T-helper 1 cell treated with Interleukin-12 subunit alpha and Interleukin-12 subunit beta and Interleukin-4 antibody, amounts not matched to agents 30 ng/mL and 1 ng/mL, for 36 hours (primary cell): ENCODE measurements around the gene SOSTDC1. TPM values are rescaled to one million over a fixed set of nuclear protein-coding genes. Genes with fewer than 3 reads are reported as not detected.
"Not testable (repeated sequence)": the region's sequence is repeated elsewhere in the genome, so short reads cannot be mapped to it uniquely, and the experiment has no call there.

Experiments
- intact Hi-C: fragments of 100-400 bp; cut with micrococcal nuclease; formaldehyde crosslinking; loops from one replicate; pipeline ENCODE4 v1.15.1; 2024
- total RNA-seq: library from RNA; stranded (reverse); gene quantifications from 2 replicates; pipeline ENCODE4 v1.2.3, GENCODE V29; 2022

SOSTDC1 gene
- total RNA-seq, 1 donor from 2014 or later, result not detected

DNA sequence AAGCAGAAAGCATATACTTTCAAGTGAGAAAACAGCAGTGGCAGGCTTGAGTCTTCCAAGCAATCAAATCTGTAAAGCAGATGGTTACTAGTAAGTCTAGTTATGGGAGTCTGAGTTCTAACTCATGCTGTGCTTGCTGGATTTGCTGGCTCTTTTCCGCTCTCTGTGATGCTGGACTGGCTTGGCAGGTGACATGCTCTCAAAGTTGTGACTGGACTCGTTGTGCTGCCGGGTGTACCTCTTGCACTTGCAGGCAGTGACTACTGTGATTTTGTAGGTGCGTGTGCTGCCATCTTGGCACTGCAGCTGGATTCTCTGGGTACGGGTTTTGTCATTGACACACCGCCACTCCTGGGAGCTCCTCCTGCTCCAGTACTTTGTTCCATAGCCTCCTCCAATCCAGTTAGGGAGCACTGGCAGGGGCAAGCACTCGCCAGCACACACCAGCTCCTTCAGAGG lies 3.1 kb downstream of the SOSTDC1 start:
- intact Hi-C loops, result no loop called here

DNA sequence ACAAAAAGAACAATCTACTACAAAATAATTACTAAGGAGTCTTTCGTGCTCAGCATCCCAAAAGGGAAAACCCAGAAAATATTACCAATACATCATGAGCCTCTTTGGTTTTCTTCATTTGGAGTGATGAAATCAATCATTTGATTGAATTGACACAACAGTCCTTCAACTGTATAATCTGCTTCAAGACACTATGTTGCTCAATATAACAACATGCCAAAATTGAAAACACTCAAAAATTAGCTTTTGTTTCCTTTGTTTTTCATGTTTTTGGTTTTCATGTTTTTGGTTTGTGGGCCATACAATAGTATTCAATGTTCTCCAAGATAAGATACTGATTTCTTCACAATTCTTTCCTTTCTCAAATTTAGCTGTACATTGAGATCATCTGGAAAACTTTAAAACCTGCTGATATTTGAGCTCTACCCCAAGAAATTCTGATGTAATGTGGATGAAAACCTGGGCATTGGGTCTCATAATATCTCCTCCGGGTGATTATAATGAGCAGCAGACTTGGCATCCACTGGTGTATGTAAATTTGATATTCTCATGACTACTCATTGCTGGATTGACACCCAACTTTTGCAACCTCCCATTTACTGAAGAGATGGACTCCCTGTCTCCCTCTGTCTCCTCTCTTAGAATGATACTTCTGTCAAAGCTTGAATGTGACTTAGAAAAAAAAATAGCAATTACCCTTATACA lies 4.6 kb downstream of the SOSTDC1 start:
- intact Hi-C loops, result no loop called here

GRCh38 chr7:16456303-16456702 lies 9.2 kb downstream of the SOSTDC1 start:
- intact Hi-C loops, result not testable (repeated sequence)

GRCh38 chr7:16455591-16455990 lies 9.9 kb downstream of the SOSTDC1 start:
- intact Hi-C loops, result no loop called here

GRCh38 chr7:16450366-16450765 lies 15.2 kb downstream of the SOSTDC1 start:
- intact Hi-C loops, result no loop called here

DNA sequence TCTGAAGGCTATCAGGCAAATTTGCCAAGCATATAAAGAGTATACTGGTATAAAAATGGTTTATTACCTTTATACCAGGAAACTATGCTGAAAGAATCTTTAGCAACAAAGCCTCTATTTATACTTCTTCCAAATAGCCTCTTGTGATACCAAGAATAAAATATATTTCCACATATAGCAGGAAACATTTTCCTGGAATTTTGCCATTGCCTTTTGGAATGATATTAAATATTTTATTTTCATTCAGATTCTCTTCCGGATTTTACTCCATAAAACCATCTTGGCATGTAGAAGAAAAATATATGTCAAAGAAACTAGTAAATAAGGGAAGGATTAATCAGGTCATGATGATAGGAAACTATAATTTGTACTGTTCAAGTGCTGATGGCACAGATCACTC lies 17.7 kb downstream of the SOSTDC1 start:
- intact Hi-C loops, result no loop called here

DNA sequence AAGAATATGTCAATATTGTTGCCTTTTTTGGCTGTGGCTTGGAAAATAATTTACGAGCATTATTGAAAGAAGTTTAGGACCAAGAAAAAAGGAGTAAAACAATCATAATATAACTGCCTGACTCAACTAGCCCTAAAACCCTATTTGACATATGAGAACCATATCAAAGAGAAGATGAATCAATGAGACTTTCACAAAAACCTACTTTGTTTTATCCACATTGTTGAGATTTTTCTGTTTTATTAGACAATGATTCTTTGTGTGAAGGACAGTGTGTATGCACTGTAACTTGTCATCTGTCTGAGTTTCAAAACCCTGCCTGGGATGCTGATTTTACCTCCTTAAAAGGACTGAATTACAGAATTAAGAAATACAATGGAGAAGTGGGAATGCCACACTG lies 19.0 kb downstream of the SOSTDC1 start:
- intact Hi-C loops, result no loop called here

DNA sequence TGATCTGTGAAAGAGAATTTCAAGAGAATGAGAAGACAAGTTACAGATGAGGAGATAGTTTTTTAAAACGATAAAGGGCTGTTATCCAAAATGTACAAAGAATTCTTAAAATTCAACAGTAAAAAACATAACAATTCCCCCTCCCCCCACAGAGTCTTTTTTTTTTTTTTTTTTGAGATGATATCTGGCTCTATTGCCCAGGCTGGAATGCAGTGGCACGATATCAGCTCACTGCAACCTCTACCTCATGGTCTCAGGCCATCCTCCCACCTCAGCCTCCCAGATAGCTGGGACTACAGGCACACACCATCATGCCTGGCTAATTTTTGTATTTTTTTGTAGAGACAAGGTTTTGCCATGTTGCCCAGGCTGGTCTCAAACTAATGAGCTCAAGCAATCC lies 21.7 kb downstream of the SOSTDC1 start:
- intact Hi-C loops, result not testable (repeated sequence)

DNA sequence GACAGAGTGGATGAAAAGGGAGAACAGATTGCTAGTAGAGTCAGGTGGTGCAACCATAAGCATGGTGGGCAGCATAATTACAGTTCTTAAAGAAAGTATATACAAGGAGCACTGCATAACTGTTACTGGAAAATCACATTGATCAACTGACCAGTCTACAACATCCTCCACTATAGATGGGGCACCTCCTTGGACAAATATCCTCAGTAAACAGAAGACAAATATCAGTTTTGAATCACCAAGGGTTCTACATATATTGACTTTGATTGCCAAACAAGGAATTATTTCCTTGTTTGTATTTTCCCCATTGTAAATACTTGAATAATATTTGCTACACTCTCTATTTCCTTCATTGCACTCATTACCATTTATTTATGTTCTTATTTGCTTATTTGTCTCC lies 26.6 kb downstream of the SOSTDC1 start:
- intact Hi-C loops, result no loop called here

- intact Hi-C loops, result no loop called here
These were observed 29.2 kb downstream of the SOSTDC1 start for GRCh38 chr7:16436306-16436705.

- intact Hi-C loops, result no loop called here
These were observed 31.9 kb downstream of the SOSTDC1 start for GRCh38 chr7:16433568-16434122.

- intact Hi-C loops, result loop anchor here (1.0 kb wide), 2 partner anchors 133 to 486 kb away; no protein-coding TSS in a partner anchor
These were observed 33.2 kb downstream of the SOSTDC1 start for GRCh38 chr7:16432425-16432731.

GRCh38 chr7:16431646-16432424 lies 33.7 kb downstream of the SOSTDC1 start:
- intact Hi-C loops, result loop anchor here (1.0 kb wide), 2 partner anchors 133 to 486 kb away; no protein-coding TSS in a partner anchor

- intact Hi-C loops, result no loop called here
These were observed 35.4 kb downstream of the SOSTDC1 start for GRCh38 chr7:16430133-16430532.

- intact Hi-C loops, result no loop called here
These were observed 36.9 kb downstream of the SOSTDC1 start for GRCh38 chr7:16428672-16429071.

- intact Hi-C loops, result no loop called here
These were observed 37.4 kb downstream of the SOSTDC1 start for GRCh38 chr7:16428182-16428581.

- intact Hi-C loops, result loop anchor here (5.0 kb wide), 3 partner anchors 329 to 719 kb away; partner anchors contain the start of gene TSPAN13
These were observed 41.8 kb downstream of the SOSTDC1 start for GRCh38 chr7:16423761-16424160.

GRCh38 chr7:16422917-16423316 lies 42.6 kb downstream of the SOSTDC1 start:
- intact Hi-C loops, result loop anchor here (5.0 kb wide), 3 partner anchors 329 to 719 kb away; partner anchors contain the start of gene TSPAN13

DNA sequence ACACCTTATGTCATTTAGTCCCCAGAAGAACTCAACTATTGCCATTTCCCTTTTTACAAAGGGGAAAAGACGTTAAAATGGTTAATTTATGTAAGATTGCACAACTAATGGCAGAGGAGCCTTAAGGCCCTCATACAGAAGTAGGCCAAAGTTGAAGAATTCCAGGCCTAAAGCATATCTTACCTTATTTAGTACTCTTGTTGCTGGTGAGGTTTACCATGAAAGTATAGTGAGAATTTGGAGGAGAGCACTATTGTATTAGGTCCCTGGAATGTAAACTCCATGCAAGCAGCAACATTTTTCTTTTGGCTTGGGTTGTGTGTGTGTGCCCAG lies 43.5 kb downstream of the SOSTDC1 start:
- intact Hi-C loops, result loop anchor here (5.0 kb wide), 3 partner anchors 330 to 720 kb away; partner anchors contain the start of gene TSPAN13

DNA sequence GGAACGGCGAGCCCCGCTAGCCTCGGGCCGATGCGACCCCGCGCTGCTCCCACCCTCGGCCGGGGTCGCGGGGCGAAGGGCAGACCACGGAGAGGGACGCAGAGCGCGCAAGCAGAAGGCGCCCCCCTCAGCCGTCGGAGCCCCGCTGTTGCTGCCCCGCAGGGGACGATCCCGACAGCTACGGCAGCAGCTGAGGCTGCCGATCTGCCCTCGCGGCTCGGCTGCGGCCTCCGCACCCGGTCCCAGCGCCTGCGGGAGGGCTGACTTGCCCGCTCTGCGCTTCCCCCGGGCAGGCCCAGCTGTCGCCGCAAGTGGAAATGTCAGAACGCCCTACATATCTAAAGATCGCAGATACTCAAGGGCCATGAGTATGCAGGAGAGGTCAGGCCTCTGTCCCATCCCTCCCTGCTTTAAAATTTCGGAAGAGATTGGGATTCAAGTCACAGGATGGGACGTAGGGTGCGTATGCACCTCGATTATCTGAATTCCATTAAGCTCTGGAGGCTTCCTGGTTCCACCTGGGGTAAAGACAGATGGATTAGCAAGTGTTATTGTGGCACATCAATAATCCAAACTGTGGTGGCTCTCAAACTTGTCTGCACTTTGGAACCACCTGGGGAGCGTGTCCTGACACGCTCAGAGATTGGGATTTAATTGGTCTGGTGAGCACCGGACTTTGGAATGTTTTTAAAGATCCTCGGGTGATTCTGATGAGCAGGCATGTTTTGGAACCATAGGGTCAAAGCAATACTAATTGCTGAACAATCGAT lies 44.0 kb downstream of the SOSTDC1 start, which contains the start of gene CRPPA:
Gene CRPPA (minus strand): TSS at position 206 of the 770 bp plus-strand sequence. CDS start 216 bp downstream, outside the sequence.
- intact Hi-C loops, result loop anchor here (2.0 to 5.0 kb wide), 6 partner anchors 331 to 1517 kb away; partner anchors contain the start of genes AHR and TSPAN13
